Posterior vena cava (tissue), 2 donors: ENCODE measurements around the gene TRIM61. TPM values are rescaled to one million over a fixed set of nuclear protein-coding genes. Genes with fewer than 3 reads are reported as not detected.

Experiments
- DNase-seq: peaks from one replicate; pipeline ENCODE4 v3.0.0-alpha.2; 2020; ENCODE audit warnings: low spot score
- intact Hi-C, 2 donors: fragments of 100-400 bp; cut with DNase I; formaldehyde crosslinking; loops; one replicate each; pipeline versions ENCODE4 v1.14.1 to v1.14.2; 2022 to 2023
- total RNA-seq, 2 donors: library from RNA; stranded (reverse); fragmentation: NEBNext Ultra II Directional; extraction: Animal tissue kit (Norgen Biotek cat#: 25700); gene quantifications; one replicate each; pipeline ENCODE4 v1.2.1, GENCODE V29; 2021
- donor health status: DM: yes; HTN: yes; CAD: no.
- donor health status: DM: yes; HTN: yes; CAD: no.

Gene TRIM61
- total RNA-seq, 2 donors from 2014 or later: 0.90 to 1.9 TPM

- intact Hi-C loops: no loop called here
- DNase-seq: no peak
Observed at GRCh38 chr4:164926301-164926700, 51.2 kb downstream of the TRIM61 start.

GRCh38 chr4:164924670-164925238, 52.7 kb downstream of the TRIM61 start:
- intact Hi-C loops: no loop called here

GRCh38 chr4:164918956-164919355, 58.5 kb downstream of the TRIM61 start:
- DNase-seq: no peak
- intact Hi-C loops: no loop called here

More at GRCh38 chr4:164924670-164925238, 52.7 kb downstream of the TRIM61 start:
- DNase-seq: no peak

Other genes starting within 250 kb of the TRIM61 start
- not detected for gene SMIM31, start 223.5 kb downstream of the TRIM61 start, total RNA-seq
- gene APELA, start 100.5 kb downstream of the TRIM61 start, total RNA-seq: not detected
- gene TRIM60, start 54.3 kb upstream of the TRIM61 start, total RNA-seq: not detected
- gene TRIM75, start 76.2 kb upstream of the TRIM61 start, total RNA-seq: not detected
- 10 to 100 TPM; 13.8 to 14.4 TPM for gene TMEM192, start 135.2 kb upstream of the TRIM61 start, total RNA-seq
- gene KLHL2, start 229.9 kb upstream of the TRIM61 start, total RNA-seq: 10 to 100 TPM; 23.8 to 26.6 TPM